Fibroblast of lung (primary cell): ENCODE results near the gene SLC13A2. TPM values are rescaled to one million over a fixed set of nuclear protein-coding genes. Genes with fewer than 3 reads are reported as not detected.

Experiments
- DNase-seq, 2 donors: peaks; one replicate each; pipeline versions ENCODE4 v3.0.0 to v3.0.0-alpha.2; 2010; ENCODE audit warnings: low read depth in 2 of 2
- H2AFZ ChIP-seq: 2 replicates; pipeline ENCODE4 v1.5.1; 2012; ENCODE audit warnings: low read length, control low read depth, inconsistent platforms
- H3K27ac ChIP-seq: 2 replicates; pipeline ENCODE4 v1.5.1; 2011; ENCODE audit warnings: low read length, control low read depth; ENCODE audit not compliant: insufficient read depth
- H3K27me3 ChIP-seq: 2 replicates; pipeline ENCODE4 v1.5.1; 2011; ENCODE audit warnings: mild to moderate bottlenecking, low read length; ENCODE audit not compliant: control insufficient read depth, insufficient read depth
- H3K36me3 ChIP-seq: 2 replicates; pipeline ENCODE4 v1.5.1; 2011; ENCODE audit warnings: low read length; ENCODE audit not compliant: control insufficient read depth, insufficient read depth
- H3K4me1 ChIP-seq: 2 replicates; pipeline ENCODE4 v1.5.1; 2011; ENCODE audit warnings: low read length; ENCODE audit not compliant: control insufficient read depth, insufficient read depth; ENCODE audit errors: extremely low read depth
- H3K4me2 ChIP-seq: 2 replicates; pipeline ENCODE4 v1.5.1; 2011; ENCODE audit warnings: low read length, control low read depth; ENCODE audit not compliant: insufficient read depth; ENCODE audit errors: extremely low read depth
- H3K4me3 ChIP-seq, 4 experiments: fragments of 200-600 bp in 1 of 4; sonication (generic) in 1 of 4; replicated peaks in 1 of 4; 2 replicates each; pipeline ENCODE4 v1.5.1; 2011 to 2016; ENCODE audit warnings: low read length in 4 of 4, low read depth in 3 of 4, mild to moderate bottlenecking in 3 of 4, control low read depth in 2 of 4, inconsistent platforms in 1 of 4, mixed read lengths in 1 of 4; ENCODE audit not compliant: insufficient read depth in 1 of 4; ENCODE audit errors: control extremely low read depth in 1 of 4
- H3K79me2 ChIP-seq: 2 replicates; pipeline ENCODE4 v1.5.1; 2012; ENCODE audit warnings: mild to moderate bottlenecking, low read length, inconsistent platforms; ENCODE audit not compliant: control insufficient read depth, insufficient read depth
- H3K9ac ChIP-seq: 2 replicates; pipeline ENCODE4 v1.5.1; 2011; ENCODE audit warnings: mild to moderate bottlenecking, low read length, control low read depth; ENCODE audit not compliant: insufficient read depth
- H3K9me3 ChIP-seq: 2 replicates; pipeline ENCODE4 v1.5.1; 2012; ENCODE audit warnings: low read depth, low read length; ENCODE audit not compliant: control insufficient read depth, insufficient read depth
- H4K20me1 ChIP-seq: 2 replicates; pipeline ENCODE4 v1.5.1; 2011; ENCODE audit warnings: low read length; ENCODE audit not compliant: control insufficient read depth, insufficient read depth; ENCODE audit errors: extremely low read depth
- EZH2 ChIP-seq: IDR thresholded peaks from 2 replicates; pipeline ENCODE4 v1.5.1; 2012; ENCODE audit warnings: low read length, control low read depth, mild to moderate bottlenecking; ENCODE audit errors: missing control alignments
- polyA plus RNA-seq, 2 donors: library from polyadenylated mRNA; depleted of rRNA in 1 of 2; stranded (reverse) in 1 of 2; unstranded in 1 of 2; fragments of >200 nt; gene quantifications; 2 replicates each; pipeline ENCODE4 v1.2.1, GENCODE V29; 2011 to 2012; ENCODE audit warnings: missing spikeins in 1 of 2
- total RNA-seq: library from RNA; depleted of rRNA; stranded (reverse); fragments of >200 nt; gene quantifications from 2 replicates; pipeline ENCODE4 v1.2.1, GENCODE V29; 2014
- TF ChIP-seq, protein P1 (sequence below), 2 donors: IDR thresholded peaks in 1 of 2; conservative IDR thresholded peaks in 1 of 2; 1 replicate in 1 of 2; 2 replicates in 1 of 2; pipeline ENCODE4 v1.5.1; 2011 to 2012; ENCODE audit warnings: low read length in 2 of 2, control low read depth in 1 of 2, inconsistent platforms in 1 of 2, low read depth in 1 of 2, mild to moderate bottlenecking in 1 of 2

SLC13A2 gene
- total and polyA plus RNA-seq, 2 donors (not counting 1 experiment from before 2014, with no cell fraction given), result not detected

GRCh38 chr17:28501421-28502284, 28.2 kb downstream of the SLC13A2 start:
- H3K9me3 ChIP-seq, result no peaks in the 10 kb centered on the region
- peaks cover 6% of the 10 kb centered on the region for H3K27me3 ChIP-seq
- H3K36me3 ChIP-seq, result no peaks in the 10 kb centered on the region
- H3K4me2 ChIP-seq, result no peak overlapping the region
- DNase-seq, result no peak
- H3K9ac ChIP-seq, result no peak overlapping the region
- no peaks in the 10 kb centered on the region for H3K79me2 ChIP-seq
- H3K4me1 ChIP-seq, result no peaks in the 10 kb centered on the region
- no peaks in the 10 kb centered on the region for H4K20me1 ChIP-seq
- no peak for TF ChIP-seq EZH2
- TF ChIP-seq, protein P1, sequence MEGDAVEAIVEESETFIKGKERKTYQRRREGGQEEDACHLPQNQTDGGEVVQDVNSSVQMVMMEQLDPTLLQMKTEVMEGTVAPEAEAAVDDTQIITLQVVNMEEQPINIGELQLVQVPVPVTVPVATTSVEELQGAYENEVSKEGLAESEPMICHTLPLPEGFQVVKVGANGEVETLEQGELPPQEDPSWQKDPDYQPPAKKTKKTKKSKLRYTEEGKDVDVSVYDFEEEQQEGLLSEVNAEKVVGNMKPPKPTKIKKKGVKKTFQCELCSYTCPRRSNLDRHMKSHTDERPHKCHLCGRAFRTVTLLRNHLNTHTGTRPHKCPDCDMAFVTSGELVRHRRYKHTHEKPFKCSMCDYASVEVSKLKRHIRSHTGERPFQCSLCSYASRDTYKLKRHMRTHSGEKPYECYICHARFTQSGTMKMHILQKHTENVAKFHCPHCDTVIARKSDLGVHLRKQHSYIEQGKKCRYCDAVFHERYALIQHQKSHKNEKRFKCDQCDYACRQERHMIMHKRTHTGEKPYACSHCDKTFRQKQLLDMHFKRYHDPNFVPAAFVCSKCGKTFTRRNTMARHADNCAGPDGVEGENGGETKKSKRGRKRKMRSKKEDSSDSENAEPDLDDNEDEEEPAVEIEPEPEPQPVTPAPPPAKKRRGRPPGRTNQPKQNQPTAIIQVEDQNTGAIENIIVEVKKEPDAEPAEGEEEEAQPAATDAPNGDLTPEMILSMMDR (conservative IDR thresholded peaks at IDR 0.05 in 1 of 2, IDR thresholded peaks at IDR 0.05 in 1 of 2; ENCODE audit: low read depth in 1 of 2, low read length in 2 of 2), result no peak
- H3K27ac ChIP-seq, result no peak overlapping the region
- no peak overlapping the region for H2AFZ ChIP-seq
- no peak overlapping the region for H3K4me3 ChIP-seq

DNA sequence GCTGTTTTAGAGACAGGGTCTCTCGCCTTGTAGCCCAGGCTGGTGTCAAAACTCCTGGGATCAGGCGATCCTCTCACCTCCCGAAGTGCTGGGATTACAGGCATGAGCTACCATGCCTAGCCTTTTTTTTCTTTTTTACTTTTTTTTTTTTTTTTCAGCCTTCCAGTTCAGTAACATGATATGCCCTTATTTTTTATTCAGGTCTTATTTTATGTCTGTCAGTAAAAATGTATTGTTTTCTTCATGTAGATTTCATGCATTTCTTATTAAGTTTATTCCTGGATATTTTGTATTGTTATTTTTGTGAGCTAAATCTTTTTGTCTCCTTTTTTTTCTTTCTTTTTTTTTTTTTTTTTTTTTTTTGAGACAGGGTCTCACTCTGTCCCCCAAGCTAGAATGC, 30.0 kb downstream of the SLC13A2 start:
- Histone ChIP-seq H3K4me3 (no peak overlapping the region), H3K27me3 (peaks cover 11% of the 10 kb centered on the region), H3K27ac (no peak overlapping the region), H4K20me1 (no peaks in the 10 kb centered on the region), H3K4me1 (no peaks in the 10 kb centered on the region), H3K9me3 (no peaks in the 10 kb centered on the region), H3K4me2 (no peak overlapping the region), H3K36me3 (no peaks in the 10 kb centered on the region), H3K9ac (no peak overlapping the region), H2AFZ (no peak overlapping the region), H3K79me2 (no peaks in the 10 kb centered on the region)
- TF ChIP-seq, protein P1 (conservative IDR thresholded peaks at IDR 0.05 in 1 of 2, IDR thresholded peaks at IDR 0.05 in 1 of 2; ENCODE audit: low read depth in 1 of 2, low read length in 2 of 2), result no peak
- TF ChIP-seq EZH2, result no peak
- no peak for DNase-seq

DNA sequence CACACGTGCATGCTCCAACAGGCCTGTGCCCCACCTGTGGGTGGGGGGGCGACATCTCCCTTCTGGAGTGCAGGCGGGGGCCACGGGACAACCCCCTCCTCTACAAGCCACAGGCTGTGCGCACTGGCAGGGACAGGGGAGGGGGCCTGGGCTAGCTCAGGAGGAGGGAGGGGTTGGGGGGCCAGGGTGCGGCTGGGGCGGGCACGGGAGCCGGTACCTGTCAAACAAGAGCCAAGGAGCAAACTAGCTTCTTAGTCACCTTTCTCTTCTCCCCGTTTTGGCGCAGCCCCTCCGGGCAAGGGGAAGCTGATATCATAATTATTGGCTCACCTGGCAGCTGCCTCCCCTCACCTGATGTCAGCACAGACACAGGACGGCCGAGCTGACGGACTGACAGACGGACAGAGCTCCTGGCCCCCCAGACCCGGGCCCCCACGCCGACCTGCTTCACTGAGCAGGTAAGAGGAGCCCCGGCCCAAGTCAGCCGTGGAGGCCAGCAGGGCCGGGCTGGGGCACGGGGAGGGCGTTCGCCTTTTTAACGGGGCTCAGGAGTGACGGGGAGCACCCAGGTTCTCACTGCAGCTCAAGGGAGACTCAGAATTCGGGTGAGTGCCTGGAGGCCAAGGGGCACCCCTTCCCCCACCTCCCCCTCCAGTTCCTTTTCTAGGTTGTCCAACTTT, 32.7 kb downstream of the SLC13A2 start, which contains the start of gene FOXN1:
TSS of gene FOXN1 (plus strand) at position 363 of the 680 bp plus-strand sequence. CDS start 17,622 bp downstream, outside the sequence.
- Histone ChIP-seq H4K20me1 (no peaks in the 10 kb centered on the region), H3K79me2 (no peaks in the 10 kb centered on the region), H2AFZ (no peak within 1 kb of the TSS), H3K9me3 (no peaks in the 10 kb centered on the region), H3K4me2 (no peak within 1 kb of the TSS), H3K27ac (no peak within 1 kb of the TSS), H3K4me1 (no peaks in the 10 kb centered on the region), H3K9ac (no peak within 1 kb of the TSS), H3K36me3 (no peaks in the 10 kb centered on the region), H3K27me3 (peaks cover 18% of the 10 kb centered on the region), H3K4me3 (no peak within 1 kb of the TSS)
- TF ChIP-seq, protein P1 (conservative IDR thresholded peaks at IDR 0.05 in 1 of 2, IDR thresholded peaks at IDR 0.05 in 1 of 2; ENCODE audit: low read depth in 1 of 2, low read length in 2 of 2), result no peak
- no peak for TF ChIP-seq EZH2
- no peak for DNase-seq
